CD14-positive monocyte (primary cell): ENCODE measurements around the gene CHERP. TPM values are rescaled to one million over a fixed set of nuclear protein-coding genes. Genes with fewer than 3 reads are reported as not detected.

ENCODE experiments used
- DNase-seq, 3 donors: peaks; one replicate each; pipeline ENCODE4 v3.0.0-alpha.2; 2011 to 2022
- H2AFZ ChIP-seq: 2 replicates; pipeline ENCODE4 v1.6.0; 2012; ENCODE audit warnings: mild to moderate bottlenecking, low read depth, low read length, inconsistent platforms; ENCODE audit not compliant: insufficient read depth, poor library complexity, severe bottlenecking
- H3K27ac ChIP-seq, 2 donors: 1 replicate in 1 of 2; 2 replicates in 1 of 2; pipeline ENCODE4 v1.5.1; 2012 to 2013; ENCODE audit warnings: low read length in 2 of 2, control low read depth in 1 of 2, inconsistent platforms in 1 of 2, low read depth in 1 of 2, mild to moderate bottlenecking in 1 of 2
- H3K27me3 ChIP-seq, 2 donors: one replicate each; pipeline versions ENCODE4 v1.6.0 to v1.6.1; 2011 to 2013; ENCODE audit warnings: low read length in 2 of 2; ENCODE audit not compliant: control insufficient read depth in 2 of 2, insufficient read depth in 2 of 2
- H3K36me3 ChIP-seq, 2 donors: replicated peaks in 1 of 2; 1 replicate in 1 of 2; 2 replicates in 1 of 2; pipeline versions ENCODE4 v1.5.1 to v1.6.1; 2012 to 2013; ENCODE audit warnings: low read length in 2 of 2, control low read depth in 1 of 2, inconsistent platforms in 1 of 2, mild to moderate bottlenecking in 1 of 2; ENCODE audit not compliant: insufficient read depth in 2 of 2, control insufficient read depth in 1 of 2
- H3K4me1 ChIP-seq, 2 donors: 1 replicate in 1 of 2; 2 replicates in 1 of 2; pipeline versions ENCODE4 v1.5.1 to v1.6.1; 2012 to 2013; ENCODE audit warnings: low read length in 2 of 2, control low read depth in 1 of 2, inconsistent platforms in 1 of 2, mild to moderate bottlenecking in 1 of 2, moderate library complexity in 1 of 2; ENCODE audit not compliant: insufficient read depth in 2 of 2, control insufficient read depth in 1 of 2
- H3K4me2 ChIP-seq: replicated peaks from 2 replicates; pipeline ENCODE3; 2012; ENCODE audit warnings: low read length, moderate library complexity, mild to moderate bottlenecking; ENCODE audit not compliant: poor library complexity, severe bottlenecking; ENCODE audit errors: extremely low read depth
- H3K4me3 ChIP-seq, 3 experiments: fragments of 200-600 bp in 1 of 3; sonication (generic) in 1 of 3; replicated peaks in 1 of 3; 1 replicate in 2 of 3; 2 replicates in 1 of 3; pipeline ENCODE4 v1.5.1; 2011 to 2013; ENCODE audit warnings: low read length in 3 of 3, mild to moderate bottlenecking in 3 of 3, control low read depth in 2 of 3, low read depth in 2 of 3, inconsistent platforms in 1 of 3, moderate library complexity in 1 of 3
- H3K79me2 ChIP-seq: 2 replicates; pipeline ENCODE4 v1.6.0; 2012; ENCODE audit warnings: mild to moderate bottlenecking, control low read depth, inconsistent platforms, low read length, moderate library complexity; ENCODE audit not compliant: insufficient read depth
- H3K9ac ChIP-seq: 2 replicates; pipeline ENCODE4 v1.6.0; 2017; ENCODE audit warnings: low read length, mild to moderate bottlenecking; ENCODE audit not compliant: insufficient read depth, poor library complexity, severe bottlenecking
- H3K9me3 ChIP-seq, 2 donors: replicated peaks in 1 of 2; 1 replicate in 1 of 2; 2 replicates in 1 of 2; pipeline versions ENCODE4 v1.5.1 to v1.6.1; 2012 to 2013; ENCODE audit warnings: low read length in 2 of 2, control low read depth in 1 of 2; ENCODE audit not compliant: control insufficient read depth in 1 of 2, insufficient read depth in 1 of 2
- H4K20me1 ChIP-seq: 2 replicates; pipeline ENCODE4 v1.6.0; 2012; ENCODE audit warnings: mild to moderate bottlenecking, low read length, control low read depth, moderate library complexity; ENCODE audit not compliant: insufficient read depth
- H3K27ac Mint-ChIP-seq, 7 donors: one replicate each; pipeline ENCODE4 v1.8.0; 2020; ENCODE audit warnings: mild to moderate bottlenecking in 7 of 7, mixed read lengths in 7 of 7, moderate library complexity in 6 of 7, inconsistent platforms in 2 of 7
- H3K27me3 Mint-ChIP-seq, 3 donors: one replicate each; pipeline ENCODE4 v1.8.0; 2021 to 2022; ENCODE audit warnings: low read depth in 3 of 3, mild to moderate bottlenecking in 3 of 3, mixed read lengths in 3 of 3, moderate library complexity in 3 of 3, inconsistent platforms in 1 of 3
- H3K36me3 Mint-ChIP-seq, 2 donors: one replicate each; pipeline ENCODE4 v1.8.0; 2020; ENCODE audit warnings: mixed read lengths in 2 of 2, inconsistent platforms in 1 of 2, mild to moderate bottlenecking in 1 of 2
- H3K4me1 Mint-ChIP-seq: one replicate; pipeline ENCODE4 v1.8.0; 2020; ENCODE audit warnings: mild to moderate bottlenecking, mixed read lengths
- H3K4me3 Mint-ChIP-seq, 2 donors: one replicate each; pipeline ENCODE4 v1.8.0; 2020; ENCODE audit warnings: mild to moderate bottlenecking in 2 of 2, mixed read lengths in 2 of 2, moderate library complexity in 1 of 2
- H3K9me3 Mint-ChIP-seq, 7 donors: one replicate each; pipeline ENCODE4 v1.8.0; 2020 to 2022; ENCODE audit warnings: mixed read lengths in 7 of 7, mild to moderate bottlenecking in 6 of 7, moderate library complexity in 6 of 7, inconsistent platforms in 2 of 7
- CTCF ChIP-seq: fragments of 200-600 bp; IDR thresholded peaks from one replicate; pipeline ENCODE4 v1.8.0; 2022; ENCODE audit warnings: antibody characterized with exemption, mild to moderate bottlenecking
- WGBS: methylation state at CpG from one replicate; pipeline ENCODE4 v1.1.5; 2013; ENCODE audit warnings: missing lambda C conversion rate; ENCODE audit not compliant: insufficient coverage; 5-methylcytosine and 5-hydroxymethylcytosine counted together
- intact Hi-C, 2 donors: fragments of 100-400 bp; cut with micrococcal nuclease; formaldehyde crosslinking; loops; one replicate each; pipeline versions ENCODE4 v1.15.0 to v1.15.1; 2023
- polyA plus RNA-seq, 3 donors: library from polyadenylated mRNA; depleted of rRNA in 1 of 3; unstranded in 2 of 3; stranded (reverse) in 1 of 3; fragments of 300-500 nt in 2 of 3; fragments of >200 nt in 1 of 3; fragmentation: Illumina TruSeq in 2 of 3; gene quantifications; 1 replicate in 2 of 3; 2 replicates in 1 of 3; pipeline ENCODE4 v1.2.3, GENCODE V29; 2012 to 2021

Gene CHERP
- polyA plus RNA-seq, 3 donors = 3.2 to 18.8 (median 5.3) TPM

DNA sequence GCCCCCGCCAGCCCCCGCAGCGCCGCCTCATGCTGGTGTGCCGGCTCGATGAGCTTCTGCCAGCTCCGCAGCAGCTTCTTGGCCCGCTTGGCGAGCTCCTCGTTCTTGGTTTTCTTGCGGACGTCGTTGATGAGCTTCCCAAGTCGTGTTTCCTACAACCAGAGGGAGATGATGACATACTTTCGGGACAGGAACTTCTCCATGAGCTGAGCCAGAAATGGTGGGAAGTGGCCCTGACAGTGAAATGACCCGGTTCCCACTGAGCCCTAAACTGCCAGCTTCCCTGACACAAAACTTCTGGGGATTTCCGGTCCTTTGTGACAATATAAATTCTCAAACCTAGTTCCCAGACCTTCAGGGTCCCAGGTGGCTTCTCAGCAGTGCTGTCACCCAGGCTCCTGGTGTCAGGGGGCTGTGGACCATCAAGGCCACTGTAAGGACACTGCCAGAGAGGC, 35.3 kb upstream of the CHERP start:
- Histone ChIP-seq H2AFZ (no peak overlapping the region), H3K4me3 (no peak overlapping the region), H3K27ac (peak overlapping the region in 1 of 2 donors; percentile 27), H3K9ac (no peak overlapping the region), H4K20me1 (peaks cover 99% of the 10 kb centered on the region), H3K4me2 (no peak overlapping the region), H3K4me1 (peaks cover 17 to 27% of the 10 kb centered on the region in 2 donors), H3K27me3 (no peaks in the 10 kb centered on the region), H3K36me3 (peaks cover 30 to 80% of the 10 kb centered on the region in 2 donors), H3K9me3 (no peaks in the 10 kb centered on the region), H3K79me2 (peaks cover 100% of the 10 kb centered on the region)
- Mint-ChIP-seq H3K9me3 (peaks cover 0 to 2% (median 0%) of the 10 kb centered on the region in 7 donors), H3K27me3 (peaks cover 0 to 2% (median 0%) of the 10 kb centered on the region in 3 donors), H3K4me3 (no peak overlapping the region), H3K36me3 (peaks cover 31 to 64% of the 10 kb centered on the region in 2 donors), H3K4me1 (peaks cover 29% of the 10 kb centered on the region), H3K27ac (no peak overlapping the region)
- intact Hi-C loops = no loop called here
- TF ChIP-seq CTCF = no peak
- WGBS = 87% methylated on average over 16 of the region's 17 CpGs
- DNase-seq = no peak

DNA sequence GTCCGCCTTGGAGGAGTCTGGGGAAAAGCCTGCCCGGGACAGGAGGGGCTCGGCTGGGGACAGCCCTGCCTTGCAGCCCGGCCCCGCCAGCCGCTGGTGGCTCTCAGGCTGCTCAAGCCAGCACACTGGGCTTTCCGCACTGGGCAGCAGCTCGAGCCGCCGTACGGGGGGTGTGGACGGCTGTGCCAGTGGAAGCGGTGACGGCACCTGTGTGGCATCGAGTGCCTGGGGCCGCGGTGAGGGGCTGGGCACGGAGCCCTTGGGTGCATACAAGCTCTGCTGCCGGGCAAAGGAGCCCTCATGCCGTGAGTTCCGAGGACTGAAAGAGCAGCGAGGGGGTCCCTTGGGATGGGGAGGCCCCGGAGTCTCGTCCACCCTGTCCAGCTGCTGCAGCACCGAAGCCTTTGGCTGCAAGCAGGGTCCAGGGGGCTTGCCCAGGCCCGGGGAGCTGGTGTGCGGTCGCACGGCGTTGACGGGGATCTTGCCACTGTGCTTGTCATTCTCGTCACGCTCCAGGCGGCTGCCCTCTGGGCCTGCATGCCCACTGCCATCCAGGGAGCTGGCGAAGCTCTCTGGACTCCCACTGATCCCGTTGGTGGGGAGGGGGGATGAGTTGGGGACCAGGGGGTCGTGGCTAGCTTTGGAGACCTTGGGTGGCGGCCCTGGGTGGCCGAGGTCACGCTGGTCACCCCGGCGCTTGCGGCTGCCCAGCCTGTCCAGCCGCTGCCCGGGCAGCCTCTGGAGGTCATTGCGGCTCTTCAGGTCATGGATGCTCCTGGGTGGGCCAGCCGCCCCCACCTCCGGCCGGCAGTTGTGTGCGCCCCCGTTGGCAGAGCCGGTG, 34.7 kb upstream of the CHERP start:
- DNase-seq = no peak
- H3K9me3 Mint-ChIP-seq = peaks cover 0 to 2% (median 0%) of the 10 kb centered on the region in 7 donors
- Histone ChIP-seq H3K27ac (no peak overlapping the region), H3K4me2 (no peak overlapping the region), H3K9ac (no peak overlapping the region), H4K20me1 (peaks cover 93% of the 10 kb centered on the region), H3K36me3 (peaks cover 30 to 79% of the 10 kb centered on the region in 2 donors), H3K79me2 (peaks cover 97% of the 10 kb centered on the region), H2AFZ (no peak overlapping the region), H3K27me3 (no peaks in the 10 kb centered on the region), H3K4me1 (peaks cover 17 to 26% of the 10 kb centered on the region in 2 donors), H3K9me3 (no peaks in the 10 kb centered on the region), H3K4me3 (no peak overlapping the region)
- WGBS = 95% methylated on average over 51 of the region's 52 CpGs
- intact Hi-C loops = no loop called here
- peaks cover 26% of the 10 kb centered on the region for H3K4me1 Mint-ChIP-seq
- no peak overlapping the region for H3K27ac Mint-ChIP-seq
- H3K4me3 Mint-ChIP-seq = no peak overlapping the region
- TF ChIP-seq CTCF = no peak
- peaks cover 31 to 61% of the 10 kb centered on the region in 2 donors for H3K36me3 Mint-ChIP-seq
- H3K27me3 Mint-ChIP-seq = peaks cover 0 to under 1% (median 0%) of the 10 kb centered on the region in 3 donors
